ENCODE measurements around the gene ZNF362.
"Not testable (repeated sequence)": the region's sequence is repeated elsewhere in the genome, so short reads cannot be mapped to it uniquely, and the experiment has no call there.

The ZNF362 gene

GRCh38 chr1:33289858-33290154 is 33.5 kb downstream of the ZNF362 start:
- no peak for DNase-seq

GRCh38 chr1:33290615-33291014 is 34.3 kb downstream of the ZNF362 start:
- DNase-seq = not testable (repeated sequence)

DNA sequence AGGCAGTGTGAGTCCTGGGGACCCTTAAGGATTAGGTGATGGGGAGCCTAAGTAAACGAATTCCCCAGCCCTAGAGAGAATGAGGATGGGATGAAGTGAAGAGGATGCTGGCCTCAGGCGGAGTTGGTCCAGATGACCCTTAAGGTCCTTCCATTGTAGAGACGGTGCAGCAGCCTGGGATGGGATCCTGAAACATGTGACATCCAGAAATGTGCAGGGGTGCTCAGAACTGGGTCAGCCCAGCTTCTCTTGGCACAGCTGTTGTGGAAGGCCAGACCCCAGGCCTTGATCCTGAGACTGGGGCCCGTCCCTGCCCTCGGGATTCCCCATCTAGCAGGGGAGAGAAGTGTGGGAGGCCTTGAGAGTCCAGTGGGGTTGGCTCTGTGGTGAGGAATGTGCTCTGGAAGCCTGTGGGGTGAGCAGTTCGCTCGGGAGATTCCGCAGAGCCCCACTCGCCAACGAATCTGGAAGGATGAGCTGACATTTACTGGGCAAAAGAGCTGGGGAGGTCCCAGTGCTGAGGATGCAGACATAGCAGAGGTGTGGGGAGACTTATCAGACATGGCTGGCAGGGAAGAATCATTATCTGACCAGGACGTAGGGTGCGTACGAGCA is 36.5 kb downstream of the ZNF362 start:
- no peak for DNase-seq

GRCh38 chr1:33294071-33295010 is 38.0 kb downstream of the ZNF362 start:
- no peak for DNase-seq

GRCh38 chr1:33295023-33295422 is 38.7 kb downstream of the ZNF362 start:
- no peak for DNase-seq

GRCh38 chr1:33295450-33296081 is 39.3 kb downstream of the ZNF362 start:
- DNase-seq = peak; percentile 87

DNA sequence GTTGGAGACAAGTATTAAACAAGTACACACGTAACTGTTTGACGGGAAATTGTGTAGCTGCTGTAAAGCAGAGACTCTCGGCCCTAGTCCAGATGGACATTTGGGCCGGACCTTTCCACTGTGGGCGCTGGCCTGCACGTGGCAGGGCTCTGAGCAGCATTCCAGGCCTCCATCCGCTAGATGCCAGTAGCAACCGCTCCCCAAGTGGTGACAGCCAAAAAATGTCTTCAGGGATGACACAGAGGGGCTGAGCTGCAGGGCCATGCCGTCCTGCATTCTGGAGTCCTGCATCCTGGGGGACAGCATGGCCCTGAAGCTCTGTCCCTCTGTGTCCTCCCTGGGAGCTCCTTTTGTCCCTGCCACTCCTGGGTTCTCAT is 39.8 kb downstream of the ZNF362 start:
- DNase-seq = no peak

GRCh38 chr1:33296824-33297223 is 40.5 kb downstream of the ZNF362 start:
- DNase-seq = no peak

- DNase-seq = no peak
Measured at GRCh38 chr1:33297911-33298622, 41.8 kb downstream of the ZNF362 start.

GRCh38 chr1:33298623-33299277 is 42.5 kb downstream of the ZNF362 start:
- peak; percentile 62 for DNase-seq

- DNase-seq = no peak
Measured at GRCh38 chr1:33299461-33300155, 43.3 kb downstream of the ZNF362 start.

DNA sequence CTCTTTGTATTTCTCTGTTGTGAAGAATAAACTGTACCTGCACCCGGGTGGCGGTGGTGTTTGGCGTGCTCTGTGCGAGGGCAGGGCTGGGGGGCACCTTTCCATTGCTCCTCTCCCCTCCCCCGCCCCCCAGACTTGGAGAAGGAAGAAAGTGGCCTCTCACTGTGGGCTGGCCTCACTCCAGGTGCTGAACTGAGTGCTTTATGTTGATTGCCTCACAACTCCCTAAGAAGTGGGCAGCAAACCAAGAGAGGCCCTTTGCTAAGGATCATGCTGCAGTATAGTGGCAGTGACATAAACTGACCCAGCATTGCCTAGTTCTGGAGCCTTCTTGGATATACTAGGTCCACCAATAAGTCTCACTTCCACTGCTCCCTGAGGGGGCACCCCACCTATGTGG is 44.4 kb downstream of the ZNF362 start:
- DNase-seq = no peak

DNA sequence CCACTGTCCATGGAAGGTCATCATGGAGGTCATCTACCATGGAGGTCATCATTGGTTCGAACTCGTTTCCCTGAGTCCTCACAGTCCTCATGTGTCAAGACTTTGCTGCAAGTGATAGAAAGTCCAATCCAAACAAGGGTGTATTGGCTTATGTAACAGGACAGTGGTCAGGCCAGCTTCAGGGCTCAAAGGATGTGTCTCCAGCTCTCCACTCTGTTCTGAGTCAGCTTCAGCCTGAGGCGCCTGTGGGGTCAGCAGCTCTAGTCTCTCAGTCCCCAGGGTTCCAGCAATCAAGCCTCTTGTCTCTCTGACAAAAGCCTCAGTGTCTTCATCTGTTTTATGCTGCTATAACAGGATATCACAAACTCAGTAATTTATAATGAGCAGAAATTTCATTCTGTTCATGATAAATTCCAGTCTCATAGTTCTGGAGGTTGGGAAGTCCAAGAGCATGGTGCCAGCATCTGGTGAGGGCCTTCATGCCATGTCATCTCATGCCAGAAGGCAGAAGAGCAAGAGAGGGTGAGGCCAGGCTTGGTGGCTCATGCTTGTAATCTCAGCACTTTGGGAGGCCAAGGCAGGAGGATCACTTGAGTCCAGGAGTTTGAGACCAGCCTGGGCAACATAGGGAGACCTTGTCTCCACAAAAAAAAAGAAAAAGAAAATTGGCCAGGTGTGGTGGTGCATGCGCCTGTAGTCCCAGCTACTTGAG is 45.1 kb downstream of the ZNF362 start:
- no peak for DNase-seq

GRCh38 chr1:33302325-33302724 is 46.0 kb downstream of the ZNF362 start:
- peak; percentile 18 for DNase-seq

GRCh38 chr1:33305016-33305415 is 48.7 kb downstream of the ZNF362 start:
- DNase-seq = no peak

DNA sequence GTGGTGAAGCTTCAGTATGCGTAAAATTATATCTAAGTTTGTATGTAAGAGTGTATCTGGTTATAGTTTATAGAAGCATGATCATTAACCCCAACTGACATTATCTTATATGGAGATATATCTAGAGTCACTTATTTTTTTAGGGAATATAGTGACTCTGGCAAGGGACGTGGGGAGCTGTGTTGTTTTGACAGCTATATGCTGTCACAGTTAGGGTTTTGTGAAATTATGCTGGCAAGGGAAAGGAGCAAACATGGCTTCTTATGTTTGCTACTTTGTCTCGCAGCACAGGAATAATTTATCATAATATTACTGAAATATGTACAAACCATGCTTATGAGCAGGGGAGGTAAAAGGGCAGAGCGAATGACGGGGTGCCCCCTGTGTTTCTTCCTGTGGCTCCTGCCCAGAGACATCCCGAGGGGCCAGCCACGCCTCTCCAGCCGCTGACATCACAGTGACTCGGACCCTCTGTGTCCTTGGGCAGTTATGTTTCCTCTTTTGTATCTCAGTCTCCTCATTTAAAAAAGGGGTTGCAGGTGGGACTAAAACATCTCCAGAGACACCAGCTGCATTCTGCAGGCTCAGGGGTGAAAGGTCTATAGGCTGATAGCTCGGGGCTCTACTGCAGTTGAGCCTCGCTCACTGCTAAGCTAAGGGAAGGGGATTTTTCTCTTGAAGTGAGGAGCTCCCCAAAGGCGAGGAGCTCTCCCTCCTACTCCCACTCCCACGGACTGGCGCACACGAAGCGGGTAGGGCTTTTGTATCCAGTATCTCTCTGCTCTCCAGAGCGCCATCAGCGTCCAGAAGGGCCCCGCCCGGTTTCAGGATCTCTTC is 49.7 kb downstream of the ZNF362 start:
- DNase-seq = no peak

GRCh38 chr1:33306653-33307493 is 50.6 kb downstream of the ZNF362 start:
- no peak for DNase-seq

- DNase-seq = no peak
Measured at GRCh38 chr1:33307494-33307864, 51.2 kb downstream of the ZNF362 start.

DNA sequence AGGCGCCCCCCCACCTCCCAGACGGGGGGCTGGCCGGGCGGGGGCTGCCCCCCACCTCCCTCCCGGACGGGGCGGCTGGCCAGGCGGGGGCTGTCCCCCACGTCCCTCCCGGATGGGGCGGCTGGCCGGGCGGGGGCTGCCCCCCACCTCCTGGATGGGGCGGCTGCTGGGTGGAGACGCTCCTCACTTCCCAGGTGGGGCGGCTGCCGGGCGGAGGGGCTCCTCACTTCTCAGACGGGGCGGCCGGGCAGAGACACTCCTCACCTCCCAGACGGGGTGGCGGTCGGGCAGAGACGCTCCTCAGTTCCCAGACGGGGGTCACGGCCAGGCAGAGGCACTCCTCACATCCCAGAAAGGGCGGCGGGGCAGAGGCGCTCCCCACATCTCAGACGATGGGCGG is 53.1 kb downstream of the ZNF362 start:
- not testable (repeated sequence) for DNase-seq

GRCh38 chr1:33310702-33311101 is 54.4 kb downstream of the ZNF362 start:
- DNase-seq = no peak
